HepG2 (cell line): Measurements from ENCODE around the gene KIRREL3. TPM values are rescaled to one million over a fixed set of nuclear protein-coding genes. Genes with fewer than 3 reads are reported as not detected.

Source experiments
- ATAC-seq: fragments of 200-7000 bp; cut with Tn5 transposase; 3 replicates; pipeline ENCODE4 v1.9.1; 2020; ENCODE audit warnings: mild to moderate bottlenecking, moderate library complexity
- BruUV-seq: library from RNA; stranded (reverse); fragments of 400-500 nt; replicated peaks from 2 replicates; lab custom pipeline; 2021; lab: Mats Ljungman, UMichigan
- CTCF ChIA-PET: fragments of 300-600 bp; formaldehyde crosslinking; extraction: SDS; loops from one replicate; lab custom pipeline; 2021; ENCODE audit warnings: low total read pairs, inconsistent platforms, low intra/inter-chr PET ratio; lab: Yijun Ruan, JAX
- POLR2A ChIA-PET: fragments of 350-600 bp; sonication (Branson Sonifier 250); formaldehyde crosslinking; loops from one replicate; lab custom pipeline; 2020; ENCODE audit warnings: antibody characterized with exemption, inconsistent platforms; lab: Yijun Ruan, JAX
- DNase-seq: peaks from one replicate; pipeline ENCODE4 v3.0.0-alpha.2; 2015; ENCODE audit warnings: low spot score
- FAIRE-seq: peaks from 3 replicates; lab custom pipeline; 2011; peaks lifted over from hg19 to GRCh38; lab: Jason Lieb, UNC
- H2AFZ ChIP-seq: one replicate; pipeline ENCODE4 v1.6.1; 2011; ENCODE audit warnings: low read length, inconsistent platforms
- H3K27ac ChIP-seq: fragments of 300-600 bp; 3 replicates; pipeline ENCODE4 v1.8.0; 2011; ENCODE audit warnings: mixed run types, mild to moderate bottlenecking, mixed read lengths, low read length, inconsistent platforms; ENCODE audit not compliant: insufficient read depth; ENCODE audit errors: extremely low read length
- H3K27me3 ChIP-seq, 2 experiments: fragments of 200-600 bp in 1 of 2; 2 replicates in 1 of 2; 3 replicates in 1 of 2; pipeline versions ENCODE4 v1.6.0 to v1.8.0; 2011; ENCODE audit warnings: low read length in 2 of 2, mild to moderate bottlenecking in 2 of 2, moderate library complexity in 2 of 2, inconsistent platforms in 1 of 2; ENCODE audit not compliant: insufficient read depth in 2 of 2, control insufficient read depth in 1 of 2
- H3K36me3 ChIP-seq, 2 experiments: fragments of 200-600 bp in 1 of 2; replicated peaks in 1 of 2; 2 replicates in 1 of 2; 3 replicates in 1 of 2; pipeline versions ENCODE4 v1.5.1 to v1.8.0; 2011; ENCODE audit warnings: low read length in 2 of 2, inconsistent platforms in 1 of 2; ENCODE audit not compliant: insufficient read depth in 2 of 2, control insufficient read depth in 1 of 2
- H3K4me1 ChIP-seq: 2 replicates; pipeline ENCODE4 v1.5.1; 2012; ENCODE audit warnings: low read length, inconsistent platforms; ENCODE audit not compliant: insufficient read depth
- H3K4me2 ChIP-seq: 2 replicates; pipeline ENCODE4 v1.6.0; 2011; ENCODE audit warnings: low read depth, low read length, inconsistent platforms
- H3K4me3 ChIP-seq, 3 experiments: fragments of 200-600 bp in 1 of 3; sonication (generic), shearing (Covaris generic) in 1 of 3; replicated peaks in 1 of 3; 2 replicates each; pipeline ENCODE4 v1.5.1; 2011 to 2016; ENCODE audit warnings: low read length in 3 of 3, inconsistent platforms in 2 of 3, low read depth in 2 of 3, mild to moderate bottlenecking in 2 of 3, control low read depth in 1 of 3, mixed read lengths in 1 of 3; ENCODE audit not compliant: insufficient read depth in 1 of 3
- H3K79me2 ChIP-seq: one replicate; pipeline ENCODE4 v1.6.1; 2011; ENCODE audit warnings: low read length, inconsistent platforms; ENCODE audit not compliant: insufficient read depth
- H3K9ac ChIP-seq: 2 replicates; pipeline ENCODE4 v1.6.0; 2011; ENCODE audit warnings: mild to moderate bottlenecking, low read depth, low read length, inconsistent platforms; ENCODE audit not compliant: insufficient read depth
- H3K9me3 ChIP-seq: 2 replicates; pipeline ENCODE4 v1.5.1; 2012; ENCODE audit warnings: mild to moderate bottlenecking, low read length
- H4K20me1 ChIP-seq: 2 replicates; pipeline ENCODE4 v1.6.0; 2011; ENCODE audit warnings: inconsistent platforms, mild to moderate bottlenecking, low read length, moderate library complexity; ENCODE audit not compliant: insufficient read depth
- AFF4 ChIP-seq: sonication (generic); formaldehyde crosslinking; IDR thresholded peaks from 2 replicates; pipeline ENCODE4 v1.4.0; 2020; ENCODE audit warnings: missing genetic modification reagents
- DMTF1 ChIP-seq: sonication (generic); formaldehyde crosslinking; IDR thresholded peaks from 2 replicates; pipeline ENCODE4 v1.4.0; 2020; ENCODE audit warnings: mild to moderate bottlenecking, missing genetic modification reagents
- FOXJ3 ChIP-seq: sonication (generic); formaldehyde crosslinking; IDR thresholded peaks from 2 replicates; pipeline ENCODE4 v1.4.0; 2020; ENCODE audit warnings: missing genetic modification reagents, mild to moderate bottlenecking, borderline replicate concordance
- HNRNPL ChIP-seq: fragments of 200-400 bp; formaldehyde crosslinking; IDR thresholded peaks from 2 replicates; pipeline ENCODE4 v1.6.1; 2017; ENCODE audit warnings: mild to moderate bottlenecking, low read depth, low read length
- MTF2 ChIP-seq: sonication (generic); formaldehyde crosslinking; IDR thresholded peaks from 2 replicates; pipeline ENCODE4 v1.5.0; 2020; ENCODE audit warnings: missing genetic modification reagents, borderline replicate concordance
- PHF21A ChIP-seq: sonication (generic); formaldehyde crosslinking; IDR thresholded peaks from 2 replicates; pipeline ENCODE4 v1.5.0; 2020; ENCODE audit warnings: mild to moderate bottlenecking, missing genetic modification reagents
- TEAD2 ChIP-seq: sonication (generic); formaldehyde crosslinking; IDR thresholded peaks from 2 replicates; pipeline ENCODE4 v1.9.0; 2021; ENCODE audit warnings: missing genetic modification reagents
- TP53 ChIP-seq: sonication (generic); formaldehyde crosslinking; conservative IDR thresholded peaks from 2 replicates; pipeline ENCODE4 v1.4.0; 2020; ENCODE audit warnings: missing genetic modification reagents
- ZBTB40 ChIP-seq, 2 experiments: fragments of 450-650 bp in 1 of 2; sonication (generic) in 1 of 2; formaldehyde crosslinking in 1 of 2; IDR thresholded peaks; 2 replicates each; pipeline versions ENCODE4 v1.6.1 to v1.8.0; 2016 to 2022; ENCODE audit warnings: antibody characterized with exemption in 1 of 2, mild to moderate bottlenecking in 1 of 2, missing genetic modification reagents in 1 of 2
- WGBS: methylation state at CpG from one replicate; pipeline ENCODE4 v1.1.6; 2017; ENCODE audit warnings: low lambda C conversion rate; 5-methylcytosine and 5-hydroxymethylcytosine counted together
- in situ Hi-C: cut with HindIII; loops from 2 replicates; pipeline ENCODE4 v1.10.0; 2017; ENCODE audit warnings: low pct_unique_long_range_greater_than_20kb; ENCODE audit not compliant: extremely low pct_ligation_motif_present
- intact Hi-C: fragments of 100-400 bp; cut with micrococcal nuclease; formaldehyde crosslinking; loops from one replicate; pipeline ENCODE4 v1.10.0; 2022; ENCODE audit not compliant: unreplicated experiment
- polyA plus RNA-seq, 8 experiments: library from polyadenylated mRNA; depleted of rRNA in 3 of 8; stranded (reverse) in 7 of 8; unstranded in 1 of 8; fragments of >200 nt; fragmentation: Illumina TruSeq in 4 of 8; extraction: Trizol in 4 of 8; gene quantifications; 2 replicates each; pipeline versions ENCODE4 v1.2.1 to v1.2.3, GENCODE V29; 2011 to 2016; ENCODE audit warnings: low read depth in 4 of 8, missing spikeins in 1 of 8, mixed read lengths in 1 of 8; ENCODE audit not compliant: insufficient read depth in 1 of 8
- total RNA-seq, 5 experiments: library from RNA; depleted of rRNA; stranded (reverse); fragments of >200 nt; fragmentation: Illumina TruSeq; extraction: Trizol; gene quantifications; 2 replicates each; pipeline ENCODE4 v1.2.3, GENCODE V29; 2016; ENCODE audit warnings: low read depth in 1 of 5

Gene KIRREL3
- total and polyA plus RNA-seq, 2 of the 13 experiments (the other 11 are each of a cell fraction or from before 2014, with no cell fraction given) = not detected

DNA sequence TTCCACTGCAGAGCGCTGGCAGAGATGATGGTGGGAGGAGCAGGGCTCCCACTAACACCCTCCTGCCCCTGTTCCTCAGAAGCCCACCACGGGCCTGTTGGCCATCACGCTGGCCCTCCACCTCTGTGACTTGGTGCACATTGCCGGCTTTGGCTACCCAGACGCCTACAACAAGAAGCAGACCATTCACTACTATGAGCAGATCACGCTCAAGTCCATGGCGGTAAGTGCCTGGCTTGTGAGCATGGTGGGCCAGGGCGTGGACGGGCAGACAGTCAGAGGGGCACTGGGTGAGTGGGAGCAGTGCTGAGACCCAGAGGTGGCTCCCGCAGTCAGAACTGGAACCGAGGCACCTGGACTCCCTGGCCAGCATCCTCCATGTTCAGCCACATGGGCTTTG lies 587.1 kb downstream of the KIRREL3 start:
- H2AFZ ChIP-seq = no peak overlapping the region
- BruUV-seq = no TSS peak
- CTCF ChIA-PET = no interaction called here
- POLR2A ChIA-PET = no interaction called here
- H3K27me3 ChIP-seq = no peaks in the 10 kb centered on the region
- WGBS = 91% methylated on average over 5 of the region's 11 CpGs
- no peak for FAIRE-seq
- H3K36me3 ChIP-seq = peaks cover 8 to 55% of the 10 kb centered on the region in 2 experiments; a peak in 4 of 5 replicates
- H3K79me2 ChIP-seq = no peaks in the 10 kb centered on the region
- in situ Hi-C loops = no loop called here
- H3K4me1 ChIP-seq = no peaks in the 10 kb centered on the region
- no peaks in the 10 kb centered on the region for H4K20me1 ChIP-seq
- H3K27ac ChIP-seq = no peak overlapping the region
- intact Hi-C loops = no loop called here
- H3K4me2 ChIP-seq = no peak overlapping the region
- no peak overlapping the region for H3K9ac ChIP-seq
- H3K9me3 ChIP-seq = no peaks in the 10 kb centered on the region
- no peak for DNase-seq
- no peak overlapping the region for H3K4me3 ChIP-seq
- no peak for ATAC-seq
- no peak for TF ChIP-seq PHF21A
- no peak for TF ChIP-seq AFF4 (CRISPR knock-in tag)
- TF ChIP-seq ZBTB40 (IDR thresholded peaks at IDR 0.05) = no peak
- TF ChIP-seq ZBTB40 (CRISPR knock-in tag; IDR thresholded peaks at IDR 0.05) = no peak
- no peak for TF ChIP-seq HNRNPL
- TF ChIP-seq MTF2 (CRISPR knock-in tag) = no peak
- TF ChIP-seq DMTF1 (CRISPR knock-in tag) = no peak
- no peak for TF ChIP-seq TP53 (CRISPR knock-in tag)
- TF ChIP-seq TEAD2 (CRISPR knock-in tag) = no peak
- TF ChIP-seq FOXJ3 = no peak
